8988T (cell line): ENCODE results near the gene FNDC3B.
A peak's percentile ranks its signal among the peaks of the same experiment; 100 is the strongest.
"Not testable (repeated sequence)": the region's sequence is repeated elsewhere in the genome, so short reads cannot be mapped to it uniquely, and the experiment has no call there.

Source experiments
- DNase-seq: peaks from one replicate; pipeline ENCODE4 v3.0.0; 2011

Gene FNDC3B

DNA sequence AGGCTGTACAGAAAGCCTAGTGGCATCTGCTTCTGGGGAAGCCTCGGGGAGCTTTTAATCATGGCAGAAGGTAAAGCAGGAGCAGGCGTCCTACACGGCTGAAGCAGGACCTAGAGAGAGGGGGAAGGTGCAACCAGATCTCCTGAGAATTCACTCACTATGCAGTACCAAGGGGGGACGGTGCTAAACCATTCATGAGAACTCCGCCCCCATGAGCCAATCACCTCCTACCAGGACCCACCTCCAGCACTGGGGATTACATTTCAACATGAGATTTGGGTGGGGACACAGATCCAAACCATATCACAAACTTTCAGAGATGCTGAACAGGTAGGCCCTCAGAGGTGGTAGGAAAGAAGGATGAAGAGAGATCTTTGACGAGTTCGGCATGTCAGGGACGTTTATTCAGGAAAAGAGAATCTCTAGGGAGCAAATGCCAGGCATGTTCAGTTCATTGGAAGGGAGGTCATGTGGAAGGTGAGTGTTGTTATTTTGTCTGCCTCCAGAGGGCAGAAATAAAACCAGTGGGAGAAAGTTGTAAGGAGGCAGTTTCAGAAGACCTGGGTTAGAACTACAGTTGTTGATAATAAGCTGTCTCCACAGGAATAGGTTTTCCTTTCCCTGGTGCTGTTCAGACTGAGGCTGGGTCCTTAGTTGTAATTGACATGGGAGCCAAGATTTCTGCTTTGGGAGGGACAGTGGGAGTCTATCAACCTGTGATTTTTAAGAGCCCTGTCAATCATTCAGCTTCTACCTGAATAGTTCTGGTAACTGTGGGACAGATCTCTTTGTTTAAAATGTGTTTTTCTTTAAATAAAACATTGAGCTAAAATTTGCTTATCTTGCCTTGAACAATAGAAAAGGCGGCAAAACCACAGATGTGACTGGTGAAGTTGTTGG, 4.3 kb upstream of the FNDC3B start:
- DNase-seq = no peak

DNA sequence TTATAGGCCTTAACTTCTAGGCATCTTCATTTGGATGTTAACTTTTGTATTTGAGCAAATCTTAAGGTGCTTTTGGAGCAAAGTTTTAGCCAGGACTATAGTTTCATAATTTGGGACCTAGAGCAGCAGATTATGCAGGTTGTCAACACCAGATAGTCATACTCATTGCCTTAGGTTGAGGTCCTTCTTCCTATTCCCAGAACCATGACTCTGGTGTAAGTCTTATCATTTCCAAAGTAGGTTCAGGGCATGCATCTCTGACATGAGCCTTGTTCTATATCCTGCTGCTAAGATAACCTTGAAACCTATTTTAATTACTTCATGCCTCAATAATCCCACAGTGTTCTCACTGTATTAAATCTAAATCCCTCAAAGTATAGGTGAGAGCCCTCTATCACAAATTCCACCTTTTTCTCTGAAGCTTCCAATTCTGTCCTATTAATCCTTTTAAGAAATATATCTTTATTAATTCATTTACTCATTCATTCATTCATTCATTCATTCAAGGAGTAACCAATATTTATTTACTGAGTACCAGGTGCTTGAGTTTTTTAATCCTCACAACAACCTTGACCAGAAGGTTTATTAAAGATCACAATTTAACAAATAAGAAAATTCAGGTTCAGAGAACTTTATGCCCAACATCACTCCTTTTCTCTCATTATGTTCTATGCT, 2.7 kb upstream of the FNDC3B start:
- no peak for DNase-seq

DNA sequence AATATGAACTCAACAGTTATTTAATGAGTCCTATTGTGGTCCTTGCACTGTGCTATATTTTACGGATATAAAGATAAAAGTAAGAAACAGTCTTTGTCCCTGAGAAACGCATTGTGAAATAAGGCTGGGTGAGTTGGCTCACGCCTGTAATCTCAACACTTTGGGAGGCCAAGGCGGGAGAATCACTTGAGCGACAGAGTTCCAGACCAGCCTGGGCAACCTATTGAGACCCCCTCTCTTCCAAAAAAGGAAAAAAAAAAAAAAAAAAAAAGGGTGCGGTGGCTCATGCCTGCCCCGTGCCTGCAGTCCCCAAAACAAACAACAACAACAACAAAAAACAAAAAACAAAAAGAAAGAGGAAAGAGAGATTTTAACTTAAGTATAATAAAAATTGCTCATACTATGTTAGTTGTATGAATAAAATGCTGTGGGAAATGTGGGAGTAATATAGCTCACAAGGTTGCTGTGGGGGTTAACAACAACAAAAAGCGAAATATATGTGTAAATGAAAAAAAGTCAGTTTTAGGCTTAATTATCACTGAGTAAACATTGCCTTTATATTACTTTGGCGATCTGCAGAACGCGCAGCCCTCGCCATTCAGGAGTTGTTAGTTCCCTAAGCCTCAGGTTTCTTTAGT, 461 bp upstream of the FNDC3B start:
- DNase-seq = no peak

DNA sequence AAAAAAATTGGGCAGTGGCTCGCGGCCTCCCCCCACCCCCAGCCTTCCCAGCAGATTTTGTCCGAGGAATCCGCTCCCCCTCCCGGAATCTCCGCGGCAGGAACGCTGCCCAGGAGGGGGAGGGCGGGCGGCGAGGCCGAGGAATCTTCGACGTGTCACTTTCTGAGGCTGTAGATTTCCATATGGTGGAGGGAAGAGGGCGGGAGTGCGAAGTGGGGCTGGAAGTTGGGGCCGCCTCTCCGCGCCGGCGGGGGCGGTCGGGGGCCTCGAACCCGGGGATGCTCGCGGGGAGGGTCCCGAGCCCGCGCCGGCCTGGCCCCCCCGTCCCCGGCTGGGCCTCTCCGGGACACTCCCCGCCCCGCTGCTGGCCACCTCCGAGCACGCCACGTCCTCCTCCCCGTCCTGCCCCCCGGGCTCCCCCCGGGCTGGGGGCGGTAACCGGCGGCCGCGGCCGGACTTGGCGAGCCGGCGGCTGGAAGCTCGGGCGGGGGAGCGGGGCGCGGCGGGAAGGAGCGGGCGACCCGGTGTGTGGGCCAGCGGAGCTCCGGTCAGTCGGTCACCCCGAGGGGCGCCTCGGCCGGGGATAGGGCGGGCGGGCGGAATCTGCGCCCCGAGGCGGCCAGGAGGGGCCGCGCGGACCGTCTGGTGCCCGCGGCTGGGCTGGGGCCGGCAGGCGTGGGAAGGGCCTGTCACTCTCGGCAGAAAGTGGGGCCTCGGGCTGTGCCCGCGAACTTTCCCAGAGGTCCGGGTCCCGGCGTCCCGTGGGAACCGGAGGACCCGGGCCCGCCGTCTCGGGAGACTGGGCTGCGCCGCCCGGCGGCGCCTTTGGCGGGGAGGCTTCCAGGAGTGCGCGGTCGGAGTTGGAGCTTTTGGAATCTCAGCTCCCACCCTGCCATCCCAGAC, 951 bp downstream of the FNDC3B start:
- DNase-seq = peak; percentile 77

DNA sequence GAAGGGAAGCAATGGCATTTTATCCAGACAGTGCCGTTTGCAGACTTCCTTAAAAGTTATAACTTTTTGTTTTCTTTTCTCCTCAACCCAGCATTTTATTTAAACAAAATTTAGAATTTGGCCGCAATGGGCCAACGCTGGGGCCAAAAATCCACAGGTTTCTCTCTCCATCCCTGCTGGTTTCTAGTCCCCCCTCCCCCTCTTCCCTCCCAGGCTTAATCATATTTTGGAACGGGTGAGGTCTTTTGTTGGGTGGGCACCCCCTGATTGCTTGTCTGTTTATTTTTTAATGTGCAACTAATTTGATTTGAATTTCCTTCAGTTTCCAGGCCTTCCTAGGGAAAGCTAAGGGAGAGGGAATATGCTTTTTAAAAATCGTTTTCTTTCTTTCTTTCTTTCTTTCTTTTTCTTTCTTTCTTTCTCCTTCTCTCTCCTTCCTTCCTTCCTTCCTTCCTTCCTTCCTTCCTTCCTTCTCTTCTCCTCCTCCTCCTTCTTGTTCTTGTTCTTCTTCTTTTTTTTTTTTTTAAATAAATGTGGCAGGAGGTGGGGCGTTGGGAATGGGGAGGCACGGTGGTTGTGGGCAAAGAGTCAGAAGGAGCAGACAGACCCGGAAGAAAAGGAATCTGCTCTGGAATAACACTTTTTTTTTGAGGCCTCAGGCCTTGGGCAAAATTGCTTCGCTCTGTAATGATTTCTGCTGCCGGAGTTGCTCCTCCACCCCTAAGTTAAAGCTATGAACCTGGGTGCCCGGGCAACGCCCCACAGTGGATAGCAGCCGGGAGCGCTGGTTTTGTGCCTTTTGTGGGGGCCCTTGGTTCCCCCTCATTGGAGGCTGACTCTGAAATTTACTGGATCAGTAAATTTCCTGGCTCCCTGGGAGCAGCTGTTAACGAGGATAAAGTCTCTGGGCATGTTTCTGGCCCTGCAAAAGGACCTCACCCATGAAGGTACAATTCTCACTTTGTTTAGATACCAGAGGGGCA, 1.9 kb downstream of the FNDC3B start:
- DNase-seq = peak; percentile 38

DNA sequence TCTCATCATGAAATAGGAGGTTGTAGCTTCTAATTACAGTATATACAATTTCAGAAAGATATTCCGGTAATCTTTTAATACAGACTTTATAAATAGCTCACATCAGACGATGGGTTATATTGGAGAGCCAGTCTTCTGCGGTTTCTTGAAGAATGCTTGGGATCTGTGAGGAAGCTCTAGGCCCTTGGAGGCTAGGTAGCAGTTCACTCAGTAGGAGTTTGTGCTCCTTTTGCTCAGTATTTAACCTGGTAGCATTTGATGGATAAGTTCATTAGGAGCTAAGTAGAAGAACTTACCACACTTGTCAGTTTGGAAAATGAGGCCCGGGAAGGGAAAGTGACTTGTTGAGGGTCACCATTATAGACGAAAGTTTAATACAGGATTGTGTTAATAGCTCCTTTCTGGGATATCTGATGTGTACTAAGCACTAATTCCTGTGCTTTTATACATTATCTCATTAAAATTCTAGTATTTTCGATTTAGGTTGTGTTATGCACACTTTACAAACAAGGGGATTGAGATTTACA, 2.8 kb downstream of the FNDC3B start:
- DNase-seq = no peak

DNA sequence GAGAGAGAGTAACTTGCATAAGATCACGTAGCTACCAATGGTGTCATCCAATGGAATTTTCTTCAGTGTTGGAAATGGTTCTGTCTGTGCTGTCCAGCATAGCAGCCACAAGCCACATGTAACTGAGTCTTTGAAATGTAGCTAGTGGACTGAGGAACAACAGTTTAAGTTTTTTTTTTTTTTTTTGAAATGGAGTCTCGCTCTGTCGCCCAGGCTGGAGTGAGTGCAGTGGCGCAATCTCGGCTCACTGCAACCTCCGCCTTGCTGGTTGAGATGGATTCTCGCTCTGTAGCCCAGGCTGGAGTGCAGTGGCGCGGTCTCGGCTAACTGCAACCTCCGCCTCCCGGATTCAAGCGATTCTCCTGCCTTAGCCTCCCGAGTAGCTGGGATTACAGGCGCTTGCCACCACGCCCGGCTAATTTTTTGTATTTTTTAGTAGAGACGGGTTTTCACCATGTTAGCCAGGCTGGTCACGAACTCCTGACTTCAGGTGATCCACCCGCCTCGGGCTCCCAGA, 3.3 kb downstream of the FNDC3B start:
- not testable (repeated sequence) for DNase-seq

DNA sequence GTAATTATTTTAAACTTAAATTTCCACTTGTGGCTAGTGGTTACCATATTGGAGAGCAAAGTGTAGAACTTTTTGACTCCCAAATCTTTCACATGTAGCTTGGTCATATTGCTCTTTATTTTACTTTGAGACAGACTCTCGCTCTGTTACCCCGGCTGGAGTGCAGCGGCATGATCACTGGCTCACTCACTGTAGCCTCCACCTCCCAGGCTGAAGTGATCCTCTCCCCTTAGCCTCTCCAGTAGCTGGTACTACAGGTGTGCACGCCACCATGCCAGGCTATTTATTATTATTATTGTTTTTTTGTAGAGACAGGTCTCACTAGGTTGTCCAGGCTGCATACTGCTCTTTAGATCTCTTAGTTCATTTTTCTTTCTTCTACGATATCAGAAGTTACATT, 3.9 kb downstream of the FNDC3B start:
- no peak for DNase-seq

DNA sequence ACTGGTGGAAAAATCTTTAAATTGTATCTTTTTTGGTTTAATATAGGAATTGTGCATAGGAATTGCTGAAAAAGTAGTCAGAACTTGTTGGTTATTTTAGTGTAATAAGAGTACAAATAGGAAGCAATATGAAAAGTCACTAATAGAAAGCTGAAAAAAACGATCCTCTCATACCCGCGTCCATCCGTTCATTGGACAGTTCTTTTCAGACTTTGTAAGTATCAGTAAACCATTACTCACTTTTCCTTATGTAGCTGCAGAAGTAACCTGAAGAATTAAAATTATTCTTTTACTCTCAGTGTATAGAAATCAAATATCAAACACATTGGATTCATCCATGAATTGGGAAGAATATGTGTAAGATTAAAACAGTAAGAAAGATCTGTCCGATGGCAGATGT, 4.4 kb downstream of the FNDC3B start:
- DNase-seq = no peak

DNA sequence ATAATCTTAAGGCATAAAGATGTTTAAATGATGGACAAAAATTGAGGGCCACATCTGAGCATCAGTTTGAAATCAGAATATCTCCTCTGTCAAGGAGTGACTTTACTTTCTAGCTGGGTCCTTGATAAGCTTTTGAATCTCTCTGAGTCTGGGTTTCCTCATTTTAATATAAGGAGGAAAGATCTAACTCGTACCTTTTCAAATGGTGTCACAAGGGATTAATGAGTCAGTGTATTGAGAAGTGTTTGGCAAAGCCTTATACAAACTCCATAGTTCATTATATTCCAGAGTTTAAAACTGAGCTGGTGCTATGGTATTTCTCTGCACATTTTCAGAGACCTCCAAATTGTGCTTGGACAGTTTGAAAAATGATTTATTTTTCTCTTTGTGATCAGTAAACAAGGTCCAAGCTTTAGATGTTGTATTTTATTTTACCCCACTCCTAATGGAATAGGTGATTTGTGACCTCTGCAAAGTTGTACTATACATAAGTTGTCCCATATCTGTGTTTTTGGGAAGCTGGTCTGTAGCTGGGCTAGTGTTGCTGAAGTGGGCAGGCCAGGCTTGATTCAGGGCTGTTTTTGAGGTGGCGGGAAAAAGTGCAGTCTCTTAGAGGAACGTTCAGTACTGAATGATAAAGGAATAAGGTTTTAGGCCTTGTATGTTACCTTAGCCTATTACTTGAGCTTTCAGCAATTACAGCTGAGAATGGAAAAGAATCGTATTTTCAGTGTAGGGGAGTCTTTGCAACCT, 5.6 kb downstream of the FNDC3B start:
- DNase-seq = no peak

DNA sequence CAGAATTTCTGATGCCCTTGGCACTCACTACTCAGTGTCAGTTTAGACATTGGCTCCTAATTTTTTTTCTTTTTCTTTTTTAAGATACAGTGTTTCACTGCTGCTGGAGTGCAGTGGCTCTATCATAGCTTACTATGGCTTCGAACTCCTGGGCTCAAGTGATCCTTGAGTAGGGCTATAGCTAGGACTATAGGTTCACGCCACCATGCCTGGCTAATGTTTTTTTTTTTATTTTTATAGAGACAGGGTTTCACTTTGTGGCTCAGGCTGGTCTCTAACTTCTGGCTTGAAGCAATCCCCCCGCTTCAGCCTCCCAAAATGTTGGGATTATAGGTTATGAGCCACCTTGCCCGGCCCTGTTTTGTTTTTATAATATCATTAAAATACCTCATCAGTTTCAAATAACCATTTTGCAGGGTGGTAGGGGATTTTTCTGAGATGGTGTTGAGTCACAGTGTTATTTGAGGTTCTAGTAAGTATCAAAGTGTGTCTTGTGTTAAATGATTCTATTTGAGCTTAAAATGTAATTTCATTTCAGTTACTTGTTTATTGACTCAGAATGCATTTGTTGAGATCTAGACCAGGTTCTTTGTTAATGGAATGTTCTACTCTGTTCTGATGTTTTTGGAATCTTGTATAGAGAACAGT, 7.0 kb downstream of the FNDC3B start:
- DNase-seq = no peak

DNA sequence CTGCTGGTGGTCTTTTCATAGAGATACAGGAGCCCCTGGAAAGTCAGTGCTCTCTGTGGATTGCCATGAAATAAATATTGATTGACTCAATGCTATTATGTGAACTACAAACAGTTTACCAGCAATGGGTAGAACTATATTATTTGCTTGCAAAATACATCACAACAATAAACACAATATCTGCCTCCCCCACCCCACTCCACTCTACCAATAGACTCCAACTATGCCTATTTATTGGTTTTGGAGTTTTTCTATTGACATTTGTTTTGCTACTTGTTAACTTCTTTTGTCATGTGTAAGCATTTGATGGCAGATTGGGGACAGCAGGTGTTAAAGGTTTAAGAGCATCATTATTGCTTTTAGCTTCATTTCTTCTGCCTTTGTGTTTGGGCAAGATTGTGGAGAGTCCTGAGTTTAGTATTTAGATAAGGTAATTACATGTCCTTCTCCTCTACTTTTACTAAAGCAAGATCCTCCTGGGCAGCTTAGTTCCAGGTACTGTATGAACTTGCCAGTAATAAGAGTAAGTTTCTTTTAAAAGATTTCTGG, 8.3 kb downstream of the FNDC3B start:
- no peak for DNase-seq

DNA sequence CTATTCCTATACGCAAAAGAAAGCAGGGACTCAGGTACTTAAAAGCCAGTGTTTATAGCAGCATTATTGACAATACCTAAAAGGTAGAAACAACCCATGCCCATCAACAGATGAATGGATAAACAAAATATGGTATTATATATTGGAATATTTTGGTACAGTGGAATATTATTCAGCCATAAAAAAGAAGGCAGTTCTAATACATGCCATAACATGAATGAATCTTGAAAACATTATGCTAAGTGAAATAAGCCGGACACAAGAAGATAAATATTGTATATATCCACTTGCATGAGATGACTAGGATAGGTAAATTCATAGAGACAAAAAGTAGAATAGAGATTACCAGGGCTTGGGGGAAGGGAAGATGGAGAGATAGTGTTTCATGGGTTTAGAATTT, 9.2 kb downstream of the FNDC3B start:
- DNase-seq = no peak

DNA sequence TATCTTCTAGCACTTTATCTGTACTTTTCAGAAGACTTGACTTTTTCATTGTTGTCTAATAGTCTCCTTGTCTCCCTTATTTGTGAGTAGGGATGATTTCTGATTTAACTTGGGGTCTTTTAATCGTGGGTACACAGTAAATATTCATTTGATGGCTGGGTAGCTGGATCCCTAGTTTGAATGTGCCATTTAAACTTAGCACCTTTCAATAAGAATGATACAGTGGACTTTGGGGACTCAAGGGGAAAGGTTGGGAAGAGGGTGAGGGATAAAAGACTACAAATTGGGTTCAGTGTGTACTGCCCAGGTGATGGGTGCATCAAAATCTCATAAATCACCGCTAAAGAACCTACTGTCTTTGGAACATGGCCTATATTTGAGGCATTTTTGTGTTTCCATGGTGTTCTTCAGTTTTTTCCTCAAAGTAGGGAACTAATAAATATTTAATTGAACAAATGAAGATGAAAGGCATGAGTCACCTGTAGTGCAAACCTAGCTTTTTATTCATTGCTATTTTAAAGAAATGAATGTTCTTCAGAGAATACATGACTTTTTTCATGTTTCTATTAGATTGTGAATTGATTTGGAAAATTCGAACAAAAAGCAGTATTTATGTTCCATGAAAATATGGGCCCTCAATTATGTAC, 12.1 kb downstream of the FNDC3B start:
- no peak for DNase-seq

DNA sequence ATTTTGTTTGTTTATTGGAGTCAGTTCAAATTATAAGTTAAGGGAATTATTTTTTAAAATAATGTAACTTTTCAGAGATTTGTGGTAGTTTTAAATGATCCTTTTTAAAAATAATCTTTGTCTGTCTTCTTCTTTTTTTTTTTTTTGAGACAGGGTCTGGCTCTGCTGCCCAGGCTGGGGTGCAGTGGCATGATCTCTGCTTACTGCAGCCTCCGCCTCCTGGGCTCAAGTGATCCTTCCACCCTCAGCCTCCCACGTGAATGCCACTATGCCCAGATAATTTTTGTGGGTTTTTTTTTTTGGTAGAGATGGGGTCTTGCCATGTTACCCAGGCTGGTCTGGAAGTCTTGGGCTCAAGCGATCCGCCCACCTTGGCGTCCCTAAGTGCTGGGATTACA, 12.6 kb downstream of the FNDC3B start:
- DNase-seq = no peak

DNA sequence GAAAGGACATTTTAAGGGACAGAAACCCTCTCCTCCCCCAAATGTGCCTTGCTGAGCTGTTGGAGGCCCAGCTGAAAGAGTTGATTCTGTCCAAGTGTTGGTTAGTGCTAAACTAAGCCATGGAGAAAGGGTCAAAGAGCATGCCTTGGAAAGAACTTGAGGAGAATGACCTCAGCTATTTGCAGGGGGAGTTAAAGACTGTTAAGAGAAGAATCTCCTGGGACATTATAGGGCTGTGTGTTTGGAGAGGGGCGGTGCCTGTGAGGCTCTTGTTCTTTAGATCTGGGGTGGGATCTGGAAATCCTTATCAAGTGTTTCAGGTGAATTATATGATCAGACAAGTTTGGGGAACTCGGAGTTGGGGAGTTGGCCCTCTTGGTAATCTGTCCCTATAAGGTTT, 13.0 kb downstream of the FNDC3B start:
- DNase-seq = no peak

DNA sequence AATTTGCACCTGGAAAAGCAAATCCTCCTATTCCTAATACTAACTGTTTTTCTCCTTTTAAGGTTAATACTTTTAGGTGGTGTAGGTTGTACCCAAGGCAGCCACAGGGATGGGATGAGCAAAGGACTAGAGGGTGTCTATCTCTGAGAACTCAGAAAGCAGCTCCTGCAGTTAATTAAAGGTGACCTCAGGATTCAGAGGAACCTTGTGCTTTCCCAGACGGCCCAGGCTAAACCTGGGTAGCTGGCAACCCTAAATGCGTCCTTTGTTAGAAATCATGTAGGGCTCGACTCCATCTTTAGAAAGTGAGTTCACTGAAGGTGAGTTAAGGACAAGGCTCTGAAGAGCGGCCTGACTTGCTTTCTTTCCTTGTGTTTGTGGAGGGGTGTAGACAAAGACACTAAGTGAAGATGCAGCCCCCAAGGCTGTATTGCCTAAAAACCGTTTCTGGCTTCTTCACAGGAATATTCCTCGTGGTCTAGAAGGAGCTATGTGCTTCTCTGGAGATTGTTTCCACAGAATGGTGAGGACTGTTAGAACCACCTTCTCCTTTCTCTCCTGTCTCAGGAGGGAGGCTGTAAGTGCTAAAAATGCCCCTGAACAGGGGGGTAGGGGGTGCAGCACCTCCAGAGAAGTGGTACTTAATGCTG, 14.9 kb downstream of the FNDC3B start:
- DNase-seq = no peak

DNA sequence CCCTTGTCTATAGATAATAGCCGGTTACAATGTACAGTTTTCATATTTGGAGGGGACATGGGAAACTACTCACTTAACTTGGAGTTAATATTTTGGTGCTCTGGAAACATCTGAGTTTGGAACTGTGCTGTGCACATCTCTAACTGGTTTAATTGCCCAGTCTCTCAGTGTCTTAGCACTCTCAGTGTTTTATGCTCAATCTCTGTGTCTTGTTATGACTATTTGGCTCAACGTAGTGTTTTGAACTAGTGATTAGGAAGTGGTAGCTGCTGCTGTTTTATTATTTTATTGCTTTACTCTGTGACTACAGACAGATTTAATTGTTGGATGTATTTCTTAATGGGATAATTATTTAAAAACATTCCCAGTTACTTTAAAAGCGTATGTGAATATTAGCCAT, 17.0 kb downstream of the FNDC3B start:
- DNase-seq = no peak
